ENCODE data around the gene RNF217.

DNA sequence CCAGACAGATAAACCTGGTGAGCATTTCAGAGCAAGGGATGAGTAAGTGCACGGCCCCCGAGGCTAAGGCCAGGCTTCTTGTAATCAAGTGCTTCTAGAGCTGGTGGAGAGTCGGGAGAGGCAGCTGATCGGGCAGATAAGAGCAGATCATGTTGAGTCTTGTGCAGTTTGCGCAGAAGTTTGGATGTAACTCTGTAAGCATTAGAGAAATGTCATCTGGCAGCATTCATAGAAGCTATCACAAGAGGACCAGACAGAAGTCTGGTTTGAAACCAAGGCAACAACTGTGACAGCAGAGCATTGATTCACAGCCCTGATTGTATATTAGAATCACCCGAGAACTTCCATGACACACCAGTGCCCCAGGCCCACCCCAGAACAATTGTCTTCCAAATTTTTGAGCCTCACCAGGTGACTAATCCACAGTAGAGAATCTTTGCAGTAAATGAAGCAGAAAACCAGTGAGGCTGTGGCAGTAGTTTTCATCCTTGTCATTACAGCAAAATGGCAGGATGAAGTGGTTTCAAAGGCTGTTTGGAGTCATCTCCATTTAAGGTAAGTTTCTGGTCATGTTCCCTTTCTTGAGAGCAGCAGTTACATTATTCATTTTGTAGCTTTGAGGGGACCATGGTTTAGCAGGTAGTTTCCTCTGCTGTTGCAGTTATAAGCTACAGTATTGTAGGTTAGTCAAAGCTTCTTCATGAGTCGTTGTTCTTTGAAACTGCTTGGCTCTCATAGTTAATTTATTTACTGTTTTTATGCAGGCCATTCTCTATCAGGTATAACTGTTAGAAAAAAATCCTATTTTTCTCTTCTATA, 84.1 kb downstream of the RNF217 start:
- TF ChIP-seq, protein P1, sequence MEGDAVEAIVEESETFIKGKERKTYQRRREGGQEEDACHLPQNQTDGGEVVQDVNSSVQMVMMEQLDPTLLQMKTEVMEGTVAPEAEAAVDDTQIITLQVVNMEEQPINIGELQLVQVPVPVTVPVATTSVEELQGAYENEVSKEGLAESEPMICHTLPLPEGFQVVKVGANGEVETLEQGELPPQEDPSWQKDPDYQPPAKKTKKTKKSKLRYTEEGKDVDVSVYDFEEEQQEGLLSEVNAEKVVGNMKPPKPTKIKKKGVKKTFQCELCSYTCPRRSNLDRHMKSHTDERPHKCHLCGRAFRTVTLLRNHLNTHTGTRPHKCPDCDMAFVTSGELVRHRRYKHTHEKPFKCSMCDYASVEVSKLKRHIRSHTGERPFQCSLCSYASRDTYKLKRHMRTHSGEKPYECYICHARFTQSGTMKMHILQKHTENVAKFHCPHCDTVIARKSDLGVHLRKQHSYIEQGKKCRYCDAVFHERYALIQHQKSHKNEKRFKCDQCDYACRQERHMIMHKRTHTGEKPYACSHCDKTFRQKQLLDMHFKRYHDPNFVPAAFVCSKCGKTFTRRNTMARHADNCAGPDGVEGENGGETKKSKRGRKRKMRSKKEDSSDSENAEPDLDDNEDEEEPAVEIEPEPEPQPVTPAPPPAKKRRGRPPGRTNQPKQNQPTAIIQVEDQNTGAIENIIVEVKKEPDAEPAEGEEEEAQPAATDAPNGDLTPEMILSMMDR (IDR thresholded peaks at IDR 0.05; ENCODE audit: insufficient read depth, low read length): no peak
- TF ChIP-seq GABPA (IDR thresholded peaks at IDR 0.05; ENCODE audit: low read depth): no peak
- TF ChIP-seq, protein P2, sequence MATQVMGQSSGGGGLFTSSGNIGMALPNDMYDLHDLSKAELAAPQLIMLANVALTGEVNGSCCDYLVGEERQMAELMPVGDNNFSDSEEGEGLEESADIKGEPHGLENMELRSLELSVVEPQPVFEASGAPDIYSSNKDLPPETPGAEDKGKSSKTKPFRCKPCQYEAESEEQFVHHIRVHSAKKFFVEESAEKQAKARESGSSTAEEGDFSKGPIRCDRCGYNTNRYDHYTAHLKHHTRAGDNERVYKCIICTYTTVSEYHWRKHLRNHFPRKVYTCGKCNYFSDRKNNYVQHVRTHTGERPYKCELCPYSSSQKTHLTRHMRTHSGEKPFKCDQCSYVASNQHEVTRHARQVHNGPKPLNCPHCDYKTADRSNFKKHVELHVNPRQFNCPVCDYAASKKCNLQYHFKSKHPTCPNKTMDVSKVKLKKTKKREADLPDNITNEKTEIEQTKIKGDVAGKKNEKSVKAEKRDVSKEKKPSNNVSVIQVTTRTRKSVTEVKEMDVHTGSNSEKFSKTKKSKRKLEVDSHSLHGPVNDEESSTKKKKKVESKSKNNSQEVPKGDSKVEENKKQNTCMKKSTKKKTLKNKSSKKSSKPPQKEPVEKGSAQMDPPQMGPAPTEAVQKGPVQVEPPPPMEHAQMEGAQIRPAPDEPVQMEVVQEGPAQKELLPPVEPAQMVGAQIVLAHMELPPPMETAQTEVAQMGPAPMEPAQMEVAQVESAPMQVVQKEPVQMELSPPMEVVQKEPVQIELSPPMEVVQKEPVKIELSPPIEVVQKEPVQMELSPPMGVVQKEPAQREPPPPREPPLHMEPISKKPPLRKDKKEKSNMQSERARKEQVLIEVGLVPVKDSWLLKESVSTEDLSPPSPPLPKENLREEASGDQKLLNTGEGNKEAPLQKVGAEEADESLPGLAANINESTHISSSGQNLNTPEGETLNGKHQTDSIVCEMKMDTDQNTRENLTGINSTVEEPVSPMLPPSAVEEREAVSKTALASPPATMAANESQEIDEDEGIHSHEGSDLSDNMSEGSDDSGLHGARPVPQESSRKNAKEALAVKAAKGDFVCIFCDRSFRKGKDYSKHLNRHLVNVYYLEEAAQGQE (IDR thresholded peaks at IDR 0.05; ENCODE audit: insufficient replicate concordance, low read depth): no peak
